Psoas muscle (tissue), 8 donors: ENCODE measurements around the gene NUP93. TPM values are rescaled to one million over a fixed set of nuclear protein-coding genes. Genes with fewer than 3 reads are reported as not detected.

Experiments used
- ATAC-seq, 4 donors: fragments of 200-7000 bp; cut with Tn5 transposase; one replicate each; pipeline ENCODE4 v1.9.1; 2020; ENCODE audit warnings: moderate library complexity in 3 of 4, mild to moderate bottlenecking in 2 of 4
- DNase-seq, 2 donors: peaks; one replicate each; pipeline ENCODE4 v3.0.0-alpha.2; 2020
- H3K27ac ChIP-seq: fragments of 200-600 bp; one replicate; pipeline ENCODE4 v1.8.0; 2022
- H3K27me3 ChIP-seq, 3 donors: fragments of 200-600 bp in 1 of 3; one replicate each; pipeline versions ENCODE4 v1.6.1 to v1.8.0; 2013 to 2022; ENCODE audit warnings: low read length in 2 of 3, mild to moderate bottlenecking in 2 of 3, moderate library complexity in 1 of 3; ENCODE audit not compliant: insufficient read depth in 3 of 3
- H3K36me3 ChIP-seq, 2 donors: fragments of 200-600 bp in 1 of 2; one replicate each; pipeline versions ENCODE4 v1.6.1 to v1.8.0; 2013 to 2022; ENCODE audit warnings: low read depth in 1 of 2, mild to moderate bottlenecking in 1 of 2, moderate library complexity in 1 of 2; ENCODE audit not compliant: insufficient read depth in 1 of 2
- H3K4me1 ChIP-seq: fragments of 200-600 bp; one replicate; pipeline ENCODE4 v1.8.0; 2022
- H3K4me3 ChIP-seq: fragments of 200-600 bp; one replicate; pipeline ENCODE4 v1.8.0; 2022; ENCODE audit warnings: mild to moderate bottlenecking
- H3K9me3 ChIP-seq: fragments of 200-600 bp; one replicate; pipeline ENCODE4 v1.8.0; 2022
- WGBS, 3 donors: extraction: QIAGEN DNeasy Blood & Tissue Kit; methylation state at CpG; one replicate each; pipeline versions ENCODE4 v1.1.6 to v1.1.7; 2013; 5-methylcytosine and 5-hydroxymethylcytosine counted together
- intact Hi-C, 2 donors: fragments of 100-400 bp; cut with DNase I; formaldehyde crosslinking; loops; one replicate each; pipeline versions ENCODE4 v1.11.0 to v1.14.2; 2022
- polyA plus RNA-seq, 3 donors: library from polyadenylated mRNA; stranded (reverse); fragments of 200-250 nt; gene quantifications; one replicate each; pipeline ENCODE4 v1.2.3, GENCODE V29; 2013
- total RNA-seq, 4 donors: library from RNA; stranded (reverse); fragmentation: NEBNext Ultra II Directional in 2 of 4; extraction: Animal tissue kit (Norgen Biotek cat#: 25700) in 2 of 4; gene quantifications; one replicate each; pipeline versions ENCODE4 v1.2.1 to v1.2.4, GENCODE V29; 2021 to 2023
- TF ChIP-seq, protein P1 (sequence below): fragments of 200-600 bp; IDR thresholded peaks from one replicate; pipeline ENCODE4 v1.8.0; 2022; ENCODE audit warnings: antibody characterized with exemption
- donor health status: healthy with polysubstance abuse.
- donor health status: DM: no; HTN: no; CAD: no; lungs with moderate emphysema.
- donor health status: Bipolar disorder and iron deficiency.
- donor health status: healthy.
- donor health status: DM: yes; HTN: yes; CAD: no.
- donor health status: DM: no; HTN: no; CAD: no.
- donor health status: DM: no; HTN: no; CAD: no.
- donor health status: DM: yes; HTN: yes; CAD: no.

The NUP93 gene
- total and polyA plus RNA-seq, 7 donors: 16.5 to 44.3 (median 25.5) TPM

DNA sequence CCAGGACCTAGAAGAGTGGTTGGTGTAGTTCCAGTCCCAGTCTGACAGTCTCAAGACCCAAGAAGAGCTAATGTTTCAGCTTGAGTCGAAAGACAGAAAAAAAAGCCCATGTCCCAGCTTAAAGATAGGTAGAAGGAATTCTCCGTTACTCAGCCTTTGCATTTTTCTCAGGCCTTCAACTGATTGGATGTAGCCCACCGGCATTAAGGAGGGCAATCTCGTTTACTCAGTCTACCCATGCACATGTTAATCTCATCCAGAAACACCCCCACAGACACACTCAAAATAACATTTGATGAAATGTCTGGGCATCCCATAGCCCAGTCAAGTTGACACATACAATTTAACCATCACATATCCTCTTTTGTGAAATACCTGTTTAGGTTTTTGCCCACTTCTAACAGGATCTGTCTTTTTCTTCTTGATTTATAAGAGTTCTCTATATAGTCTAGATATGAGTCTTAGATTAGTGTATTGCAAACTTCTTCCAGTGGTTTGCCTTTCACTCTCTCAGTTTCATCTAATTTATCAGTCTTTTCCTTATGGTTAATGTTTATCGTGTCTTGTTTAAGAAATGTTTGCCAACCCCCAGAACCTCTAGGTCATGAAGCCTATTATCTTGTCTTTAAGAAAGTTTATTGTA lies 7.6 kb upstream of the NUP93 start:
- WGBS, 3 donors: 69 to 85% (median 73%) methylated on average over 5 of the region's 5 CpGs
- H3K9me3 ChIP-seq: no peaks in the 10 kb centered on the region
- intact Hi-C loops: no loop called here
- no peaks in the 10 kb centered on the region for H3K36me3 ChIP-seq
- TF ChIP-seq, protein P1, sequence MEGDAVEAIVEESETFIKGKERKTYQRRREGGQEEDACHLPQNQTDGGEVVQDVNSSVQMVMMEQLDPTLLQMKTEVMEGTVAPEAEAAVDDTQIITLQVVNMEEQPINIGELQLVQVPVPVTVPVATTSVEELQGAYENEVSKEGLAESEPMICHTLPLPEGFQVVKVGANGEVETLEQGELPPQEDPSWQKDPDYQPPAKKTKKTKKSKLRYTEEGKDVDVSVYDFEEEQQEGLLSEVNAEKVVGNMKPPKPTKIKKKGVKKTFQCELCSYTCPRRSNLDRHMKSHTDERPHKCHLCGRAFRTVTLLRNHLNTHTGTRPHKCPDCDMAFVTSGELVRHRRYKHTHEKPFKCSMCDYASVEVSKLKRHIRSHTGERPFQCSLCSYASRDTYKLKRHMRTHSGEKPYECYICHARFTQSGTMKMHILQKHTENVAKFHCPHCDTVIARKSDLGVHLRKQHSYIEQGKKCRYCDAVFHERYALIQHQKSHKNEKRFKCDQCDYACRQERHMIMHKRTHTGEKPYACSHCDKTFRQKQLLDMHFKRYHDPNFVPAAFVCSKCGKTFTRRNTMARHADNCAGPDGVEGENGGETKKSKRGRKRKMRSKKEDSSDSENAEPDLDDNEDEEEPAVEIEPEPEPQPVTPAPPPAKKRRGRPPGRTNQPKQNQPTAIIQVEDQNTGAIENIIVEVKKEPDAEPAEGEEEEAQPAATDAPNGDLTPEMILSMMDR: no peak
- DNase-seq (no peak), ATAC-seq (no peak)
- H3K27ac ChIP-seq: no peak overlapping the region
- H3K4me3 ChIP-seq: no peak overlapping the region
- no peaks in the 10 kb centered on the region for H3K27me3 ChIP-seq
- no peaks in the 10 kb centered on the region for H3K4me1 ChIP-seq

DNA sequence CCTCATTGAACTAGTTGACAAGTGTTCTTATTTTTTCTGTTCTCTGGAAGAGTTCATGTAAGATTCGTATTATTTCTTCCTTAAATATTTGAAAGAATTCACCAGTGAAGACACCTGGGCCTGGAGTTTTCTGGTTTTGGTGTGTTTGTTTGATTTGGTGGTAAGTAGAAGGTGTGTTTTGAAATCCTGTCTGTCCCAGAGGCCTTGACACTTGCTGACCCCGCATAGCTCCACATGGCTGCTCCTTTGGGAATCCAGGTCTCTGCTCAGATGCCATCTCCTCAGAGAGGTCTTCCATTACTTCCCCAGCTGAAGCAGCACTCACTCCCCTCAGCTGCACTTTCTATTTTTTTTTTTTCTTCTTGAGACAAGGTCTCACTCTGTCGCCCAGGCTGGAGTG lies 5.7 kb upstream of the NUP93 start:
- H3K27ac ChIP-seq: no peak overlapping the region
- no peaks in the 10 kb centered on the region for H3K9me3 ChIP-seq
- H3K27me3 ChIP-seq: no peaks in the 10 kb centered on the region
- 84 to 89% (median 88%) methylated on average over 3 of the region's 3 CpGs for WGBS, 3 donors
- intact Hi-C loops: no loop called here
- peaks cover 7% of the 10 kb centered on the region for H3K4me1 ChIP-seq
- no peak overlapping the region for H3K4me3 ChIP-seq
- H3K36me3 ChIP-seq: no peaks in the 10 kb centered on the region
- TF ChIP-seq, protein P1: no peak
- no peak for ATAC-seq
- DNase-seq: no peak

DNA sequence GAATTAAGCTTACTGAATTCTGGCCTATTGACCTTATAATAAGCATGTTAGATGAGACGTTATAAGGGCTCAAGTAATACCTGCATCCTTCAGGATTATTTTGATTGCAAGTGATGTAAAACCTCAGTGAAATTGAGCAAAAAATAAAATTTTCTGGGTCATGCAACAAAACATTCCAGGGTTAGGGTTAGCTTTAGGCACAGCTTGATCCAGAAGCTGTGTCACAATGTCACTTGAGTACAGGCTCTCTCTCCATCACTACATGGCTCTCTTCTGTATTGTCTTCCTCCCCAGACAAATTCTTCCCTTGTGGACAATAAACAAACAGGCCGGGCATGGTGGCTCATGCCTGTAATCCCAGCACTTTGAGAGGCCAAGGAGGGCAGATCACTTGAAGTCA lies 3.6 kb upstream of the NUP93 start:
- Histone ChIP-seq H3K9me3 (no peaks in the 10 kb centered on the region), H3K27ac (no peak overlapping the region), H3K4me1 (peaks cover 15% of the 10 kb centered on the region), H3K4me3 (no peak overlapping the region), H3K27me3 (no peaks in the 10 kb centered on the region), H3K36me3 (no peaks in the 10 kb centered on the region)
- ATAC-seq (no peak), DNase-seq (no peak)
- intact Hi-C loops: no loop called here
- WGBS, 3 donors: 71 to 73% (median 72%) methylated on average over 2 of the region's 2 CpGs
- TF ChIP-seq, protein P1: no peak

DNA sequence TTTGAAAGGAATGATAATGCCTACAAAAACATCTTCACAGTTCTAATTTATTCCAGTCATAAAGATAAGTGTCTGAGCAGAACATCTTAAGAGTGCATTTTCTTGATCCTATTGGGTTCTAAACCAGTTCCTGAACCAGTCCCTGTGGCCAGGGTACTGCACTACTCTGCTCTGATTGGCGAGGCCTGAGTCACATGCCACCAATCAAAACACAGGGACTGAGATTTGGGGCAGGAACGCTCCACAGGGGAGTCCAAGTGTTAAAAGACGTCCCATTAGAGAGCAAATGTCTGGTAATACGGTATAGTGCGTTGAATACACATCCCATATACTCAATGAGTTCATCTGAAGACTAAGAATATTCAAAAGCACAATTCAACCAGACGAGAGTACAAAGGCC lies 3.0 kb upstream of the NUP93 start:
- intact Hi-C loops: no loop called here
- Histone ChIP-seq H3K4me1 (peaks cover 15% of the 10 kb centered on the region), H3K9me3 (no peaks in the 10 kb centered on the region), H3K27me3 (no peaks in the 10 kb centered on the region), H3K27ac (no peak overlapping the region), H3K4me3 (no peak overlapping the region), H3K36me3 (no peaks in the 10 kb centered on the region)
- DNase-seq (no peak), ATAC-seq (no peak)
- 89 to 91% (median 91%) methylated on average over 6 of the region's 6 CpGs for WGBS, 3 donors
- TF ChIP-seq, protein P1: no peak

DNA sequence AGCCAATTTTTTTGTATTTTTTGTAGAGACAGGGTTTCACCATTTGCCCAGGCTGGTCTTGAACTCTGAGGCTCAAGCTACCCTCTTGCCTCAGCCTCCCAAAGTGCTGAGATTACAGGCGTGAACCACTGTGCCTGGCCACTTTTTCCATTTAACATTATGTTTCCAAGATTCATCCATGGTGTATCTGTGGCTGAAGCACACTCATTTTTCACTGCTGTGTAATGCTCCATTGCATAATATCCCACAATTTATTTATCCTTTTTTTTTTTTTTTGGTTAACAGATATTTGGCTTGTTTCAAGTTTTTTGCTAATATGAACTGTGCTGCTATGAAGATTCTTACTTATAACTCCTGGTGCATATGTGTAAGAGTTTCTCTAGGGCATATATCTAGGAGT lies 1.9 kb upstream of the NUP93 start:
- Histone ChIP-seq H3K27ac (no peak overlapping the region), H3K4me3 (no peak overlapping the region), H3K36me3 (no peaks in the 10 kb centered on the region), H3K9me3 (no peaks in the 10 kb centered on the region), H3K27me3 (no peaks in the 10 kb centered on the region), H3K4me1 (peaks cover 15% of the 10 kb centered on the region)
- TF ChIP-seq, protein P1: no peak
- 93 to 96% (median 95%) methylated on average over 1 of the region's 1 CpG for WGBS, 3 donors
- no peak for ATAC-seq
- intact Hi-C loops: no loop called here
- DNase-seq: no peak
